GM12878 (cell line): ENCODE data around the gene DMRTC2. TPM values are rescaled to one million over a fixed set of nuclear protein-coding genes. Genes with fewer than 3 reads are reported as not detected.

Experiments
- BACH1 ChIP-seq: fragments of 450-650 bp; IDR thresholded peaks from 2 replicates; pipeline ENCODE4 v1.6.1; 2017; ENCODE audit warnings: mild to moderate bottlenecking, borderline replicate concordance
- CHD1 ChIP-seq: IDR thresholded peaks from 2 replicates; pipeline ENCODE4 v1.6.1; 2012; ENCODE audit warnings: low read depth, low read length, improper control_type of control experiment
- EZH2 ChIP-seq: IDR thresholded peaks from 2 replicates; pipeline ENCODE4 v1.6.1; 2012; ENCODE audit warnings: low read depth, mild to moderate bottlenecking, control low read depth, inconsistent platforms, low read length, borderline replicate concordance; ENCODE audit not compliant: control insufficient read depth
- HDAC6 ChIP-seq: fragments of 200-600 bp; sonication (generic); IDR thresholded peaks from one replicate; pipeline ENCODE4 v1.8.0; 2017; ENCODE audit warnings: antibody characterized with exemption; ENCODE audit not compliant: unreplicated experiment
- JUND ChIP-seq: IDR thresholded peaks from 2 replicates; pipeline ENCODE4 v1.6.1; 2012; ENCODE audit warnings: low read depth, mild to moderate bottlenecking, low read length, improper control_type of control experiment, moderate library complexity
- MTA3 ChIP-seq: IDR thresholded peaks from 2 replicates; pipeline ENCODE4 v1.6.1; 2012; ENCODE audit warnings: low read length, inconsistent platforms, borderline replicate concordance
- NFIC ChIP-seq: IDR thresholded peaks from 2 replicates; pipeline ENCODE4 v1.6.1; 2012; ENCODE audit warnings: low read depth, mild to moderate bottlenecking, inconsistent platforms, low read length, moderate library complexity
- PAX5 ChIP-seq: IDR thresholded peaks from 2 replicates; pipeline ENCODE4 v1.6.1; 2011; ENCODE audit warnings: low read depth, low read length, borderline replicate concordance
- PML ChIP-seq: IDR thresholded peaks from 2 replicates; pipeline ENCODE4 v1.6.1; 2012; ENCODE audit warnings: low read length, inconsistent platforms
- POLR2A ChIP-seq: IDR thresholded peaks from 2 replicates; pipeline ENCODE4 v1.6.1; 2011; ENCODE audit warnings: low read depth, mild to moderate bottlenecking, low read length
- POU2F2 ChIP-seq: IDR thresholded peaks from 3 replicates; pipeline ENCODE4 v1.6.1; 2011; ENCODE audit warnings: low read depth, mild to moderate bottlenecking, low read length, borderline replicate concordance
- RB1 ChIP-seq: fragments of 450-650 bp; formaldehyde crosslinking; IDR thresholded peaks from 2 replicates; pipeline ENCODE4 v1.6.1; 2017; ENCODE audit warnings: mild to moderate bottlenecking, borderline replicate concordance
- SREBF2 ChIP-seq: IDR thresholded peaks from 2 replicates; pipeline ENCODE4 v1.6.1; 2012; ENCODE audit warnings: mild to moderate bottlenecking, low read length
- TBL1XR1 ChIP-seq: IDR thresholded peaks from 2 replicates; pipeline ENCODE4 v1.6.1; 2012; ENCODE audit warnings: low read depth, low read length, improper control_type of control experiment
- ZNF217 ChIP-seq: fragments of 450-650 bp; IDR thresholded peaks from 2 replicates; pipeline ENCODE4 v1.6.1; 2017; ENCODE audit warnings: antibody characterized with exemption, mild to moderate bottlenecking
- ZNF274 ChIP-seq: IDR thresholded peaks from one replicate; pipeline ENCODE4 v1.8.0; 2011; ENCODE audit not compliant: insufficient read length, insufficient read depth
- ZSCAN29 ChIP-seq: fragments of 450-650 bp; IDR thresholded peaks from 2 replicates; pipeline ENCODE4 v1.6.1; 2017; ENCODE audit warnings: mild to moderate bottlenecking, moderate library complexity
- polyA plus RNA-seq, 11 experiments: library from polyadenylated mRNA; depleted of rRNA in 4 of 11; unstranded in 6 of 11; stranded (reverse) in 5 of 11; fragments of >200 nt; fragmentation: Nextera tagmentation in 4 of 11; fragmentation: Illumina TruSeq in 1 of 11; extraction: Ambion mirVana in 4 of 11; extraction: Trizol in 1 of 11; gene quantifications; 1 replicate in 1 of 11; 2 replicates in 10 of 11; pipeline versions ENCODE4 v1.2.1 to v1.2.3, GENCODE V29; 2011 to 2016; ENCODE audit warnings: inconsistent platforms in 2 of 11, missing spikeins in 2 of 11, low read depth in 1 of 11
- total RNA-seq, 4 experiments: library from RNA; depleted of rRNA in 3 of 4; stranded (reverse); fragments of >200 nt in 3 of 4; fragmentation: Illumina TruSeq in 1 of 4; extraction: Trizol in 1 of 4; gene quantifications; 2 replicates each; pipeline versions ENCODE4 v1.2.1 to v1.2.3, GENCODE V29; 2013 to 2021
- TF ChIP-seq, protein P1 (sequence below): IDR thresholded peaks from 2 replicates; pipeline ENCODE4 v1.6.1; 2011; ENCODE audit warnings: mild to moderate bottlenecking, low read depth, low read length, moderate library complexity; ENCODE audit not compliant: insufficient replicate concordance
- TF ChIP-seq, protein P2 (sequence below): IDR thresholded peaks from 2 replicates; pipeline ENCODE4 v1.6.1; 2012; ENCODE audit warnings: low read depth, low read length, improper control_type of control experiment
- TF ChIP-seq, protein P3 (sequence below): IDR thresholded peaks from 2 replicates; pipeline ENCODE4 v1.6.1; 2011; ENCODE audit warnings: borderline replicate concordance, low read depth, mild to moderate bottlenecking, moderate library complexity, mixed read lengths, low read length; ENCODE audit not compliant: insufficient read depth; ENCODE audit errors: extremely low read length
- TF ChIP-seq, protein P4 (sequence below): fragments of 450-650 bp; IDR thresholded peaks from 2 replicates; pipeline ENCODE4 v1.6.1; 2017; ENCODE audit warnings: mild to moderate bottlenecking, moderate library complexity

Gene DMRTC2
- total and polyA plus RNA-seq, 10 of the 15 experiments (the other 5 are each of a cell fraction or from before 2014, with no cell fraction given), result not detected

DNA sequence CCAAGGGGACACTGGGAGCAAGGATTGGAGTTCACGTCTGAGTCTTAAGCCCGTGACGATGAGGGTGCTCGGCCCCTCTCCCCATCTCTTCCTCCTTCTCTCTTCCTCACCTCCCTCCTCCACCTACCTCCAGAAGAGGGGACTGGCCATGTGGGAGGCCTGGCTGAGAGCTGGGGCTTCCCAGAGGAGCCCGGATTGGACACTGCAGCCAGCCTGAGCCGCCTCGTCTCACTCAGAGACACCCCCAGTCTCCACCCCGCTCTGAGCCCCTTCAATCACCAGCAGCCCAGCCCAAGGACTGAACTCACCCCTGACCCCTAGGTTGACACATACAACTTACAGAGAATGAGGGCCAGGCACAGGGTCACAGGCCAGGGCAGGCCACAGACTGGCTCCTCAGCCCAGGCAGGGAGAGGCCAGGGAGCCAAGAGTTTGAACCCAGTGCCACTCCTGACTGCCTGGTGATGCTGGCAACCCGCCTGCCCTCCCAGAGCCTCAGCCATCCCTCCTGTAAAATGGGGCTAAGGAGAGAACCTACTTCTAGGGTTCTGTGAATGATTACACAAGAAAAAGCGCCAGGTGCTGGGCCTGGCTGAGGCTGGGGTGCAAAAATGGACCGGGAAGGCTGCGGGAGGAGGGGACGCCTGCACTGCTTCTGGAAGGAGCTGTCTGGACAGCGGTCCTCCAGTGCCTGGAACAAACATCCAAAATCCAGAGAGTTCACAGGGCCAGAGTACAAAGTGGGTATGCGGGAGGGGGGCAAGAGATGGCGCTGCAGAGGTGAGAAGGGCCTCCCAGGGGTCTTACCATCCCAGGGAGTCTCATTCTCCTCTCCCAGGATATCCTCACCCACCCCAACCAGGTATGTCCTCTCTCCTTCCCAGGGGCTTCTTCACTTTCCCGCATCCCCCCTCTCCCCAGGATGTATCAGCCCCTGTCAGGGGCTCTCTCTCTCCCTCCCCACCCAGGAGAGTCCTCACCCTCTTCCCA is 33.4 kb downstream of the DMRTC2 start (continued):
- no peak for TF ChIP-seq RB1
- no peak for TF ChIP-seq ZNF217
- TF ChIP-seq, protein P1, sequence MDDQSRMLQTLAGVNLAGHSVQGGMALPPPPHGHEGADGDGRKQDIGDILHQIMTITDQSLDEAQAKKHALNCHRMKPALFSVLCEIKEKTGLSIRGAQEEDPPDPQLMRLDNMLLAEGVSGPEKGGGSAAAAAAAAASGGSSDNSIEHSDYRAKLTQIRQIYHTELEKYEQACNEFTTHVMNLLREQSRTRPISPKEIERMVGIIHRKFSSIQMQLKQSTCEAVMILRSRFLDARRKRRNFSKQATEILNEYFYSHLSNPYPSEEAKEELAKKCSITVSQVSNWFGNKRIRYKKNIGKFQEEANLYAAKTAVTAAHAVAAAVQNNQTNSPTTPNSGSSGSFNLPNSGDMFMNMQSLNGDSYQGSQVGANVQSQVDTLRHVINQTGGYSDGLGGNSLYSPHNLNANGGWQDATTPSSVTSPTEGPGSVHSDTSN, result peak; percentile 62
- peak; percentile 18 for TF ChIP-seq PML
- TF ChIP-seq PAX5, result no peak
- 0 out of 2 replicates have a peak, but pooled peaks have one; percentile 38 for TF ChIP-seq CHD1
- no peak for TF ChIP-seq MTA3
- TF ChIP-seq HDAC6, result no peak
- TF ChIP-seq NFIC, result no peak
- TF ChIP-seq, protein P2, sequence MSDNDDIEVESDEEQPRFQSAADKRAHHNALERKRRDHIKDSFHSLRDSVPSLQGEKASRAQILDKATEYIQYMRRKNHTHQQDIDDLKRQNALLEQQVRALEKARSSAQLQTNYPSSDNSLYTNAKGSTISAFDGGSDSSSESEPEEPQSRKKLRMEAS, result peak; percentile 41; the same call in 1 of the 2 replicates
- no peak for TF ChIP-seq EZH2
- TF ChIP-seq, protein P3, sequence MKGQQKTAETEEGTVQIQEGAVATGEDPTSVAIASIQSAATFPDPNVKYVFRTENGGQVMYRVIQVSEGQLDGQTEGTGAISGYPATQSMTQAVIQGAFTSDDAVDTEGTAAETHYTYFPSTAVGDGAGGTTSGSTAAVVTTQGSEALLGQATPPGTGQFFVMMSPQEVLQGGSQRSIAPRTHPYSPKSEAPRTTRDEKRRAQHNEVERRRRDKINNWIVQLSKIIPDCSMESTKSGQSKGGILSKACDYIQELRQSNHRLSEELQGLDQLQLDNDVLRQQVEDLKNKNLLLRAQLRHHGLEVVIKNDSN, result no peak
- no peak for TF ChIP-seq JUND
- no peak for TF ChIP-seq ZNF274
- TF ChIP-seq POLR2A, result peak; percentile 81
- TF ChIP-seq, protein P4, sequence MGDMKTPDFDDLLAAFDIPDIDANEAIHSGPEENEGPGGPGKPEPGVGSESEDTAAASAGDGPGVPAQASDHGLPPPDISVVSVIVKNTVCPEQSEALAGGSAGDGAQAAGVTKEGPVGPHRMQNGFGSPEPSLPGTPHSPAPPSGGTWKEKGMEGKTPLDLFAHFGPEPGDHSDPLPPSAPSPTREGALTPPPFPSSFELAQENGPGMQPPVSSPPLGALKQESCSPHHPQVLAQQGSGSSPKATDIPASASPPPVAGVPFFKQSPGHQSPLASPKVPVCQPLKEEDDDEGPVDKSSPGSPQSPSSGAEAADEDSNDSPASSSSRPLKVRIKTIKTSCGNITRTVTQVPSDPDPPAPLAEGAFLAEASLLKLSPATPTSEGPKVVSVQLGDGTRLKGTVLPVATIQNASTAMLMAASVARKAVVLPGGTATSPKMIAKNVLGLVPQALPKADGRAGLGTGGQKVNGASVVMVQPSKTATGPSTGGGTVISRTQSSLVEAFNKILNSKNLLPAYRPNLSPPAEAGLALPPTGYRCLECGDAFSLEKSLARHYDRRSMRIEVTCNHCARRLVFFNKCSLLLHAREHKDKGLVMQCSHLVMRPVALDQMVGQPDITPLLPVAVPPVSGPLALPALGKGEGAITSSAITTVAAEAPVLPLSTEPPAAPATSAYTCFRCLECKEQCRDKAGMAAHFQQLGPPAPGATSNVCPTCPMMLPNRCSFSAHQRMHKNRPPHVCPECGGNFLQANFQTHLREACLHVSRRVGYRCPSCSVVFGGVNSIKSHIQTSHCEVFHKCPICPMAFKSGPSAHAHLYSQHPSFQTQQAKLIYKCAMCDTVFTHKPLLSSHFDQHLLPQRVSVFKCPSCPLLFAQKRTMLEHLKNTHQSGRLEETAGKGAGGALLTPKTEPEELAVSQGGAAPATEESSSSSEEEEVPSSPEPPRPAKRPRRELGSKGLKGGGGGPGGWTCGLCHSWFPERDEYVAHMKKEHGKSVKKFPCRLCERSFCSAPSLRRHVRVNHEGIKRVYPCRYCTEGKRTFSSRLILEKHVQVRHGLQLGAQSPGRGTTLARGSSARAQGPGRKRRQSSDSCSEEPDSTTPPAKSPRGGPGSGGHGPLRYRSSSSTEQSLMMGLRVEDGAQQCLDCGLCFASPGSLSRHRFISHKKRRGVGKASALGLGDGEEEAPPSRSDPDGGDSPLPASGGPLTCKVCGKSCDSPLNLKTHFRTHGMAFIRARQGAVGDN, result no peak
- TF ChIP-seq TBL1XR1, result no peak
- no peak for TF ChIP-seq SREBF2
- peak; percentile 65; the same call in 1 of the 3 replicates for TF ChIP-seq POU2F2
- TF ChIP-seq BACH1, result no peak
- no peak for TF ChIP-seq ZSCAN29
